Inferior parietal cortex (tissue), 1 donor: ENCODE measurements around the gene USP34.
"Not testable (repeated sequence)": the region's sequence is repeated elsewhere in the genome, so short reads cannot be mapped to it uniquely, and the experiment has no call there.

Experiments
- DNase-seq: peaks from one replicate; pipeline ENCODE4 v3.0.0-alpha.2; 2016; ENCODE audit errors: extremely low spot score

The USP34 gene

GRCh38 chr2:61157371-61158003 lies 313.4 kb downstream of the USP34 start:
- no peak for DNase-seq

GRCh38 chr2:61151436-61151835 lies 319.5 kb downstream of the USP34 start:
- no peak for DNase-seq

GRCh38 chr2:61149074-61149473 lies 321.8 kb downstream of the USP34 start:
- no peak for DNase-seq

- not testable (repeated sequence) for DNase-seq
These were observed 322.8 kb downstream of the USP34 start for GRCh38 chr2:61148091-61148490.

- DNase-seq, result no peak
These were observed 324.9 kb downstream of the USP34 start for GRCh38 chr2:61145990-61146389.

- peak; percentile 97 for DNase-seq
These were observed 326.1 kb downstream of the USP34 start for GRCh38 chr2:61144697-61145268.

- no peak for DNase-seq
These were observed 329.7 kb downstream of the USP34 start for GRCh38 chr2:61141151-61141550.

- DNase-seq, result no peak
These were observed 332.0 kb downstream of the USP34 start for GRCh38 chr2:61138859-61139258.
